Hypothalamus (tissue), 51 donors: ENCODE data around the gene RABAC1.
"Not testable (repeated sequence)": the region's sequence is repeated elsewhere in the genome, so short reads cannot be mapped to it uniquely, and the experiment has no call there.

ENCODE experiments used
- DNase-seq, 51 donors: peaks; one replicate each; lab custom pipeline; 2025; lab: John Stamatoyannopoulos, UW

Gene RABAC1

GRCh38 chr19:41955521-41955920 lies 3.6 kb downstream of the RABAC1 start:
- no peak for DNase-seq

DNA sequence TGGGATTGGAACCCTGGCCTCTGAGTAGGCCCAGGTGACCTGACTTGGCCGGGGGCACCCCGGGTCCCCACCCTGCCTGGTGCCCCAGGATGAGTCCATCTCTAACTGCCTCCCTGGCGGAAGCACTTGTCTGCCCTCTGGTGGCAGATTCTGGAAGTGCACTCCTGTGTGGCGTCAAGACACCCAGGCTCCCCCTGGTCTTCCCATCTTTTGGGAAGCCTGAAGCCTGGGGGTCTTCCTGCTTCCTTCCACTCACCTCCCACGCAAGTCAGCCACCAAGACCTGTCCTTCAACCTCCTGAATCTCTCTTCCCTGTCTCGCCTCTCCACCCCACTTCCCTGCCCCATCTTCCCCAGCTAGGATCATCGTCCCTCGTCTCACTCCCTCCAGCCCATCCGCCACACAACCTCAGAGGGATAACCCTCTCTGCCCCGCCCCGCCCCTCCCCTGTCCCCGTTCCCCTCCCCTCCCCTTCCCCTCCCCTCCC lies 7.4 kb downstream of the RABAC1 start:
- peak in 49 of 51 donors; percentile 8 to 81 (median 52) for DNase-seq

DNA sequence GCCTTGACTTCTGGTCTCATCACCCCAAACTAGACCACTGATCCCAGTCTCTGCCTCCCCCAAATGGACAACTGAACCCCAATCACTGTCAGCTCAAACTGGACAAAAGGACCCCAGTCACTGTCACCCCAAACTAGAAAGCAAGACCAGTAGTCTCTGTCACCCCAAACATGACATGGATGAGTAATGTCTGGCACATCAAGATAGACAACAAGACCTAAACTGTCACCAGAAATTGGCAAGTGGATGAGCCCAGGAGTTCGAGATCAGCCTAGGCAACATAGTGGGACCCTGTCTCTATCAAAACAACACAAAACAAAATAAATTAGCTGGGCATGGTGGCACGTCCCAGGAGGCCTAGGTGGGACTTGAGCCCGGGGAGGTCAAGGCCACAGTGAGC lies 12.0 kb downstream of the RABAC1 start:
- DNase-seq: no peak

DNA sequence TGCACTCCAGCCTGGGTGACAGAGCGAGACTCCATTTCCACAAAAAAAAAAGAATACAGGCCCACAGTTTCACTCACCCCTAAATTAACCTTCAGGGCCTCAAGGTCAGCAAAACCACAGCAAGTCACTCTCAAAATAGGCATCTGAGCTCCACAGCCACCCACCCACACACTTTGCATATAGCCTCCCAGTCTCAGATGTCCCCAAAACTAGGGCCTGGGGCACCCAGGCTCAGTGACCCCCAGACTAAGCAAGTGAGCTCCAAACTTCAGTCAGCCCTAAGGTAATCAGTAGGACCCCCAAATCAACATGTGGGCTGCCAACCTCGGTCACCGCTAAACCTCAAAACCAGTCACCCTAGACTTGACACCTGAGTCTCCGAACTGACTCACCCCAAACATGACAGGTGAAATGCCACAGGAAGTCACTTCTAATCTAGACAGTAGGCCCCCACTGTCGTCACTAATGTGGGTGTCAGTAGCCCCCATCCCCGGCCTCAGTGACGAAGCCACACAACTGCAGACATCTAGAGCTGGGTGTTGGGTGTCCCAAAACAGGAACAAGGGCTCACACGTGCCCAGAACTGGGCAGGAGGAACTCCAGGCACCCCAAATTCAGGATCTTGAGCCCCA lies 13.9 kb downstream of the RABAC1 start:
- DNase-seq: no peak

- no peak for DNase-seq
Observed at GRCh38 chr19:41944336-41944735, 14.8 kb downstream of the RABAC1 start.

DNA sequence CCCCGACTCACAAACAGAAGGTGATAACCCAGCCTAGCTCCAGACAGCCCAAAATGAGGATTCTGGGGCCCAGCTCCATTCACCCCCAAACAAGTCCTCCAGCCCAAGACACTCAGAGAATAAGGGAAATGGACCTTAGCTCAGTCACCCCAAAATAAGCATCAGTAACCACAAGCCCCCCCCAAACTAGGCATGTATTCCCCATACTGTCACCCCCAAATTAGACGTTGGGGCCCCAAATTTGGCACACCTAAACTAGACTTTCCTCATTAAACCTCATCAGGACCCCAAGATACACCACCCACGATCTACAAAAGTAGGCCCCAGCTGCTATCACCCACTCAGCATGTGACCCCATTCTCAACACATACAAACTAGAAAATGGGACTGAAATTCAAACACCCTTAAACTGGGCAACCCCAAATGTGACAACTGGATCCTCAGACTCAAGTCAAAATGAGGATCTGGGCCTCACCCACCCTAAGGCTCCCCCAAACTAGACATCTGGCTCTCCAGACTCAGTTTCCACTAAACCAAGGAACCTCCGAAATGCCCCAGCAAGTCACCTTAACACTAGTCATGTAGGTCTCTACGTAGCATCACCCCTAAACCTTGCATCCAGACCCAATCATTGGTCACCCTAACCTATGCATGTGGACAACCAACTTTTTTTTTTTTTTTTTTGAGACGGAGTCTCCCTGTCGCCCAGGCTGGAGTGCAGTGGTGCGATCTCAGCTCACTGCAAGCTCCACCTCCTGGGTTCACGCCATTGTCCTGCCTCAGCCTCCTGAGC lies 17.5 kb downstream of the RABAC1 start:
- DNase-seq: no peak

DNA sequence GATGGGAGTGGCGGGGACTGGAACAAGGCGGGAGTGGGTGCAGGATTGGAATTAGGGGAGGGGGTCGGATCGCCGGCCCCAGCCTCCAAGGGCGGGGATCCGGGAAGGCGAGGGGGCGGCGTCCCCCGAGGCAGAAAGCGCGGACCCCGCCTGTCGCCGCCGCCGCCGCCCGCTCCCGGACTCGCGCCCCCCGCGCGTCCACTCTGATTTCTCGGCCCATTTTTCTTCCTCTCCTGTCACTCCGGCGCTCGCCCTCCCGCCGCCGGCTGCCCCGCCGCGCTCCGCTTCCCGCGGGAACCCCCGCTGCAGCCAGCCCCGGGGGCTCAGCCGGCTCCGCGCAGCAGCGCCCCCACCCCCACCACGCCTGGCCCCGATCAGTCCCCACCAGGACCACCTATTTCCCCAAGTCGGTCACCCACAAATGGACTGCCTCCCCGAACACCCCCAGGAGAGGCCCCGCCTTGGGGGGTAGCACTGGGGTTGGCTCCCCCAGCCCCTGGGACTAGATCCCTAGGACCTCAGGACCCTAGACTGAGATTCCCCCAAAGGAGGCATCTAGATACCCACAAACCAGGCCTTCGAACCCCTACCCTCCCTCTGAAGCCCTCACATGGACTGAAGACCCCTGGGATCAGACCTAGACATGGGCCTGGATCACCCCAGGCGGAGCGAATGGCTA lies 18.3 kb downstream of the RABAC1 start:
- DNase-seq: no peak

DNA sequence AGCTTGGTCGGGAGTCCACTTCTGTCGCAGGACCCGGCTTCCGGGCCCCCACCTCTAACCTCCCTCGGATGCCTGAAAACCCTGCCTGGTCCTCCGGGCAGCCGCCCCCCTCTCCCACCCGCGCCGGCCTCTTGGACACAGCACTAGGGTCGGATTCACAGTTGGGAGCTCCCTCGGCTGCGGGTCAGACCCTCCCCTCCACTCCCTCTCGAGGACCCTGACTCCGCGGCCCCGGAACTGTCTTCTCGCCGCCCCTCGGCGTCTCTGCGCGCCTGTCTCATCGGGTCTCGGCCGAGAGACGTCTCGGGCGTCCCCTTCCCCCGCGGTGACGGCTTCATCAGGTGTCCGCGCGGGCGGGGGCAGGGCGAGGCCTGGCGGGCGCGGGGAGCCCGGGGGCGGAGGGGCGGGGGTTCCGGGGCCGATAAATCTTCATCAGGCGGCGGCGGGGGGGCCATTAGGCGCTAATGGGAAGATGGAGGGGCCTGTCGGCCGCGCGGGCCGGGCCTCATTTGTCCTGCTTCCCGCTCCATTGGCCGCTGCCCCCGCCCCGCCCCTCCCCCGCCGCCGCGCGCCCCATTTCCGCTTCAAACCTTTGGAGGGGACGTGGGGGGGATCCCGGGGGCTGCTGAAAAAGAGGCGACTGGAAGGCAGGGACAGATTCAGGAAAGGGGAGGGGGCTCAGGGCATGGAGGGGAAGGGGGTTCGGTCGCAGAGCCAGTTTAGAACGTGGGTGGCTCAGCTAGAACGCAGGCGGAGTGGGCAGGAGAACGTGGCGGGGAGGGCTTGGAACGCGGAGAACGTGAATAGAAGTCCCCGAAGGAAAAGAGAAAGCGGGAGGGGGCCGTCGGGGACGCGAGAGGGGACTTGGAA lies 19.0 kb downstream of the RABAC1 start:
- DNase-seq: peak in 1 of 51 donors; percentile 13

- not testable (repeated sequence) for DNase-seq
Observed at GRCh38 chr19:41939209-41939608, 19.9 kb downstream of the RABAC1 start.

DNA sequence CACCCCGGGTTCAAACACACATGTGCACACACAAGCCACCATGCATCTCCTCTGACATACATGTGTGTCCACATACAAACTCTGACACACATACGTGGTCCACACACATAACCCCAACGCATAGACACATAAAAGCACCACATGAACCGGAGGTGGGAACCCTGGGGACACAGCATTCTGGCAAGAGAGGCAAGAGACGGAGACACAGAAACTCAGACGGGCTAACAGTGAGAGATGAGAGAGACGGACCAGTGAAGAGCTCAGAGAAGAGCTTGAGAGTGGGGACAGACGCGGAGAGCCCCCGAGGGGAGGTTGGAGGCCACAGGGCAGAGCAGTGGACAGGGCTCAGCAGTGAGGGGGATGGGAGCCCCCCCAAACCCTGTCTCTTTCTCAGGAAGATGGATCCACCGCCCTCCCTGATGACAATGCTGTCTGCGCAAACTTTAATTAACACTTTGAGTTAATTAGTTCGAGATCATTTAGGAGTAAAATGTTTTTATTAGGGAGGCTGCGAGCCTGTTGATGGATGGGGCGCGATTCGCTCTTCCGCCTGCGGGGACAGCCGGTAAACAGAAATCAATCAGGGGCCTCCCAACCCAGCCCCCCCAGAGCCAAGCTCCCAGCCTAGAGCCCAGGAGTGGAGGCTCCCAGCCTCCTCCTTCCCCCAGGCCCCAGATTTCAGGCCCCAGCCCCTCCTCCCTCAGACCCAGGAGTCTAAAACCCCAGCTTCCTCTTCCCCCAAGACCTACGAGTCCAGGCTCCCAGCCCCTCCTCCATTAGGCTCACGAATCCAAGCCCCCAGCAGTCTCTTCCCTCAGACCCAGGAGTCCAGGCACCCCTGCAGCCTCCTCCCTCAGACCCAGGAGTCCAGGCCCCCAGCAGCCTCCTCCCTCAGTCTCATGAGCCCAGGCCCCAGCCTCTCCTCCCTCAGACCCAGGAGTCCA lies 21.3 kb downstream of the RABAC1 start:
- no peak for DNase-seq

- DNase-seq: no peak
Observed at GRCh38 chr19:41936961-41937360, 22.2 kb downstream of the RABAC1 start.

DNA sequence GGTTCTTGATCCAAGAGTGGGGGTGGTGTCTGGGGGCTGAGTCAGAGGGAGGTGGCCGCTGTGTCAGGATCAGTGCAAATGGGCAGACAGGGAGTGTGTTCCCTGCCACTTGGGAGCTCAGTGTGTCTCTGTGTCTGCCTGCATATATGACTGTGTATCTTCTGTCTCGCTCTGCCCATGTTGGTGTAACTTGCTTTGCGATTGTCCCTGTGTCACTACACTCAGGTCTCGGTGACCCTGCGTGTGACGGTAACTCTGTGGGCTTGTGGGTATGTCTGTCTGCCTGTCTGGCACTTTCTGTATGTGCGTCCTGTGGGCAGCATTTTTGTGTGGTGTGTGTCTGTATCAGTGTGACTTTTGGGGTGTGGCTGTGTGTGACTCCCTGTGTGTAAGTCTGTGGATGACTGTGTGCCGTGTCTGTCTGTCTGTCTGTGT lies 22.7 kb downstream of the RABAC1 start:
- DNase-seq: no peak

DNA sequence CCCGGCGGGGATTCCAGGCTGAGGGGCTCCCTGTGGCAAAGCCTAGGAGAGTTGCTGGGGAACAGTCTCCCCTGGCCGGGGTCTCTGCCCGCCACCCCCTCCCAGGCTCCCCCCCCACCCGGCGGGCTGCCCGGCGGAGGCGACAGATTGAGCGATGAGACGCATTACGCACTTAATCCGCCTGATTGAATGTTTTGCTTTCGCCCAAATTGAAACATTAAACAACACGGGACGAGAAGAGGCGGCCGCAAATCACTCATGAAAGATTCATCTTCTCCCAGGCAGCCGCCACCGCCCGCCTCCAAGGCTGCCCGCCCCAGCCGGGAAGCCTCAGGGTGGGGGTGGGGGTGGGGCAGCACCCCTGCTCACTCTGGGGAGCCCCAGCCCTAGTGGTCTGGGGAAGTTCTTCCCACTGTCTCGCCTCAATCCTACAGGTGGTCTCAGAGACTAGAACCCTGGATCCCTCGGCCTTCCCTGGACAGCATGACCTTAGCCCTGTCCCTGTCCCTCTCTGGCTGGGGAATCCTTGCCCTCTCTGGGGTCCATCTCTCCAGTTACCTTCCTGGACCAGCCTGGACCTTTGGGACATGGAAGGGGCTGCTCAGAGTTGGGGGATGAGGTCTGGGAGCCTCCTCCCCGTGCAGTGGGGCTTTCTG lies 23.2 kb downstream of the RABAC1 start:
- no peak for DNase-seq

DNA sequence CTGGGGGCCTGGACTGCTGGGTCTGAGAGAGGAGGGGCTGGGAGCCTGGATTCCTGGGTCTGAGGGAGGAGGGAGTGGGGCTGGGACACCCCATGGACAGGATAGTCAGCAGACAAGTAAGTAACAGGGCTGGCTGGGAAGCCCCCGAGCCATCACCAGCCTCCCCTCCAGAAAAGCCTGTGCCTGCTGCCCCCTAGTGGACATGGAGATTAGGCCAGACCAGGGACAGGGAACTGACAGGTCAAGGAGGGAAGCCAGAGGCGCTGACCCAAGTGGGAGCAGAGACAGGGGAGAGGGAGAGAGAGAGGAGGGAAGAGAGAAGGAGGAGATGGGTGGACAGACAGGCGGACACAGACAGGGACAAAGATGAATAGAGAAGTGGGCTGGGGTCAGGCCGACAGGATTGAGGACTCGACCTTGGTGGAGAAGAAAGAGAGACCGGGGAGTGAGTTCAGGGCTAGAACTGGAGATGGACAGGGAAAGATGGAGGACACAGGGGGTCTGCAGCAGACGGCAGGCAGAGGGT lies 24.2 kb downstream of the RABAC1 start:
- peak in 46 of 51 donors; percentile 1 to 72 (median 18) for DNase-seq

DNA sequence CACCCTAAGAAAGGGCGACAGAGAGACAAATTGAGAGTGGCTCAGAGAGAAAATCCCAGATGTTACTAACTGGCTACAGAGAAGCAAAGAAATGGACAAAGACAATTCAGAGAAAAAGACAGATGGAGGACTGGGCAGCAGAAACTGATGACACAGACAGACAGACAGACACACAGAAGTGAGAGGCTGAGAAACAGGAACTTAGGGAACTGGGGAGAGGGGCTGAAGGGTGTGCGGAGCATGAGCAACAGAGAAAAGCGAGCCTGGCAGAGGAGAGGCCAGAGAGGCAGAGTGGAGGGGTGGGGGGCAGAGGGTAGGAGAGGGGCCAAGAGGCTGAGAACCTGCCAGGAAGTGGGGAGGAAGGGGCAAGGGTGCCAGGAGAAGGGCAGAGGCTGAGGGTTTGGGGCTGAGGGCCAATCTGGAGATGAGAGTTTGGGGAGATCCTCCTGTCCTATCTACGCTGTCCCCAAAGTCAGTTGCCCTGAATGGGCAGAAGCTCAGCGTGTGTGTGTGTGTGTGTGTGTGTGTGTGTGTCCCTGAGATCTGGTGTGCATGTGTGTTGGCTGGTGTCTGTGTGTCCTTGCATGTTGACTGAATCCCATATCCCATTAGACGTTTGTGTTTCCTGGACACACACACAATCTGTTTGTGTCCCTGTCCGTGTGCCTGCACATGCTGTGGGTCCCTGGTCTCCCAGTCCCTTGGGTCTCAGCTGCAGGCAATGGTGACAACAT lies 25.3 kb downstream of the RABAC1 start:
- no peak for DNase-seq

GRCh38 chr19:41932720-41933332 lies 26.3 kb downstream of the RABAC1 start:
- DNase-seq: peak in 1 of 51 donors; percentile 9

GRCh38 chr19:41932259-41932719 lies 26.8 kb downstream of the RABAC1 start:
- no peak for DNase-seq
